Epidermal melanocyte (primary cell): Measurements from ENCODE around the gene RPL26.
A peak's percentile ranks its signal among the peaks of the same experiment; 100 is the strongest.
"Not testable (repeated sequence)": the region's sequence is repeated elsewhere in the genome, so short reads cannot be mapped to it uniquely, and the experiment has no call there.

Source experiments
- DNase-seq: peaks from one replicate; pipeline ENCODE4 v3.0.0; 2011; ENCODE audit warnings: low spot score; ENCODE audit not compliant: insufficient read length

The RPL26 gene

GRCh38 chr17:8394497-8394896, 11.5 kb upstream of the RPL26 start:
- DNase-seq, result not testable (repeated sequence)

DNA sequence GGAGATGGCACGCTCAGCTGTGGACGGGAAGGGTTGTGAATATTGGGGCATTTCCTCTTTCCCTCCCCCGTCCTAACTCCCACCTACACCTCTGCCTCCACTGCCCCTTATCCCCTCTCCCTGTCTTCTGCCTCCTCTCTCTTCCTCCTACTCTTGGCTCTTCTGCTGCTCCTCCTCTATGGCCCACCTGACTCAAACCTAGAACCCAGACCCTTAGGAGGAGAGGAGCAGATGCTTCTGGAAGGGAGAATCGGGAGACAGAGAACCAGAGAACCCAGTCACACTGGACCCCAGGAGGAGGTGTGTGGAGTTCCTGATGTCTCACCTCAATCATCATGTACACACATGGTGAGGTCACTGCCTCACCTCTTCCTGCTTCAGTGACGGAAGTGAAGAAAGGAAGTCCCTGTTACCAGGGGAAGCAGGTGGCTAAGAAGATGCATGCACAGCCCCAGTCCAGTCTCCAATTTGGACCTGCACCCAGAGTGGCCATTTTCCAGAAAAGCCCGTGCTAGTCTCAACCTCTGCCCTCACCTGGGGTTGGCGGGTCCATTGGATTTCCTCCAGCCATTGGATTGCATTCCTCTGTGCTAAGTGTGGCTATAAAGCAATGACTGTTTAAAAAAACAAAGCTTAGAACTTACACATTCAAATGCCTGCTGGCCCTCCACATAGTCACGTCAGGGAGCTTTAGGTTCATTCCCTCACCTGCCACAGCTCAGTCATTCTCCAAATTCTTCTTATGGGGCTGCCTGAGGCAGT, 10.7 kb upstream of the RPL26 start:
- DNase-seq, result no peak

- DNase-seq, result no peak
These were observed 9.9 kb upstream of the RPL26 start for GRCh38 chr17:8392674-8393469.

GRCh38 chr17:8392274-8392673, 9.3 kb upstream of the RPL26 start:
- no peak for DNase-seq

DNA sequence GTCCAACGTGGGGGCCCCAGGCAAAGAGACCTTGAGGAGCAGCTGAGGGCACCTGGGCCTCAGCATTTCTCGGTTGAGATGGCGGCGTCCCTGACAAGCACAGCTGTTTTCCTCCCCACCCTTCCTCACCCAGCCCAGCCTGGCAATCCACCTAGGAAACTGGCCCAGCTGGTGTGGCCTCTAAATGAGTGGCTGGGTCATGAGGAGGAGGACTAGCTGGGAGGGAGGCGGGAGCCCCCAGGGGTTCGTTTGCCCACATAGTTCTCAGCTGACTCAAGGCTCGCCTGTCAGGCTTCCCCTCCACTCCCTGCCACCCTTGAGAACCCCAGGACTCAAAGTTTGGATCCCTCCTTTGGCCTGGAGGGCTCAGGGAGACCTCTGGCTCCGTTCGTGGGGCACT, 8.7 kb upstream of the RPL26 start:
- DNase-seq, result no peak

GRCh38 chr17:8387914-8388651, 5.1 kb upstream of the RPL26 start:
- DNase-seq, result no peak

DNA sequence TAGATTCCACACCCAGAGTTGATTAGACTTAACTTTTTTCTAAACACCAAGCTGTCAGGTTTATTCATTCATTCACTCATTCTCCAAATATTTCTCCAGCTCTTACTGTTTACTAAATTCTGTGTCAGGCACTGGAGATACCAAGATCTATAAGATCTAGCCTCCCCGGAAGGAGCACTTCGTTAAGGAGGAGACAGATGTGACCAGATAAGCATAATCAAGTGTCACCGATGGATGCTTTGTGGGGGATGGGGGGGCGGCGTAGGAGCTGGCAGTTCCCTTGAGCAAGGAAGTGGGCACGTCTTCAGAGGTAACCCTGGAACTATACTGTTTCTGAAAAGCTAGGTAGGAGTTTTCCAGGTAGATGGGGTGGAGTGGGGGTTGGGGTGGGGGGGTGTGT, 3.8 kb upstream of the RPL26 start:
- no peak for DNase-seq

- peak; percentile 33 for DNase-seq
These were observed 1.9 kb upstream of the RPL26 start for GRCh38 chr17:8384801-8385378.

GRCh38 chr17:8382880-8383142, 182 bp downstream of the RPL26 start:
- no peak for DNase-seq

DNA sequence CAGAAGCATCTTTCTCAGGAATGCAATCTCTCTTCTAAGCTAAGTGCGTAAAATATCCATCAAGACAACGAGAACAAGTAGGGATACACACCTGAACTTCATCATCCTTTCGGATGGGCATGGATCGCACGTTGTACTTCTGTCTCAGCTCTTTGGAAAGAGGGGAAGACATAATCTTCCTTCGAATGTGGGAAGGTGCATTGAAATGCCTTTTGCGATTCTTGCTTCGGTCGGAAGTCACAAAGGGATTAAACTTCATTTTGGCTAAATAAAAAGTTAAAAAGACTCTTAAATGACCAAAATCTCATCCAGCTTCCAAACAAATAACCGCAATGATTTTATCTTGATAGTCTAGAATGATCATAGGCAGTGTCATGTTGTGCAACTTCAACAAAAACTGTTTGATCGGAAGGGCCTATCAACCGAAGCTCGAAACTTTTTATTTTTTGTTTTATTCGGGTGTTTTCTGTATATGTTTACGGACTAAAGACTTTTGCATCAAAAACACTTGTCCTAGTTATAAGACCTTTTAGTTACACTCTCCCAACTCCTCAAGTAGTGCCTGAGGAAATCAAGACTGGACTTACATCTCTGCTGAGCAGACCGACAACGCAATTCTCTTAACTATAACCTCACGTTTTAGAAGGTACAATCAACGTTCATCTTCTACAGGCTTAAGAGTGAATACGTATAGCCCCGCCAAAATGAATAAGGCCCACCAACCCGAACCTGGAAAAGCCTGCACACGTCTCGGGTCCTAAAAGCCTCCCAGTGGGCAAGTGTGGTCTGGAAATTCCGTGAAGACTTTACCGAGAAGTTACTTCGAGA, 727 bp downstream of the RPL26 start:
- no peak for DNase-seq

GRCh38 chr17:8380049-8380448, 2.9 kb downstream of the RPL26 start:
- DNase-seq, result no peak

DNA sequence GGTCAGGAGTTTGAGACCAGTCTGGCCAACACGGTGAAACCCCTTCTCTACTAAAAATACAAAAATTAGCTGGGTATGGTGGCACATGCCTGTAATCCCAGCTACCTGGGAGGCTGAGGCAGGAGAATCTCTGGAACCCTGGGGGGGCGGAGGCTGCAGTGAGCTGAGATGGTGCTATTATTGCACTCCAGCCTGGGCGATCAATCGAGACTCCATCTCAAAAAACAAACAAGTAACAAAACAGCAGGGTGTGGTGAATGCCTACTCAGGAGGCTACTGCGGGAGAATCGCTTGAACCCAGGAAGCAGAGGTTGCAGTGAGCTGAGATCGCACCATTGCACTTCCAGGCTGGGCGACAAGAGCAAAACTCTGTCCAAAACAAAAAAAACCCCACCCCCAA, 4.9 kb downstream of the RPL26 start:
- DNase-seq, result not testable (repeated sequence)

DNA sequence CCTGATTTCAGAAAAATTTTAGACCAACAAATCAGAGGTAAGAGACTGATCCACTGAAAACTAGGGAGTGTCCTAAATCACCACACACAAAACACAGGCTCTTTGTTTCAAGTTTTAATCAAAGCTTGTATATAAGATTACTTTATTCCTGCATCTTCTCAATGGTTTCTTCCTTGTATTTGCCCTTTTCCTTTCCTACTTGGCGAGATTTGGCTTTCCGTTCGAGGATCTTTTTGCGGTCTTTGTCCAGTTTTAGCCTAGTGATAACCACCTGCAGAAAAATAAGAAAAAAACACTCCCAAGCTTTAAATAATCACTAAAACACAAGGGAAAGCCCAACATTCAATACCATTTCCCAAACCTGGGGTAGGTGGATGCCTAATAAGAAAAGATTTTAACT, 5.6 kb downstream of the RPL26 start:
- DNase-seq, result no peak

DNA sequence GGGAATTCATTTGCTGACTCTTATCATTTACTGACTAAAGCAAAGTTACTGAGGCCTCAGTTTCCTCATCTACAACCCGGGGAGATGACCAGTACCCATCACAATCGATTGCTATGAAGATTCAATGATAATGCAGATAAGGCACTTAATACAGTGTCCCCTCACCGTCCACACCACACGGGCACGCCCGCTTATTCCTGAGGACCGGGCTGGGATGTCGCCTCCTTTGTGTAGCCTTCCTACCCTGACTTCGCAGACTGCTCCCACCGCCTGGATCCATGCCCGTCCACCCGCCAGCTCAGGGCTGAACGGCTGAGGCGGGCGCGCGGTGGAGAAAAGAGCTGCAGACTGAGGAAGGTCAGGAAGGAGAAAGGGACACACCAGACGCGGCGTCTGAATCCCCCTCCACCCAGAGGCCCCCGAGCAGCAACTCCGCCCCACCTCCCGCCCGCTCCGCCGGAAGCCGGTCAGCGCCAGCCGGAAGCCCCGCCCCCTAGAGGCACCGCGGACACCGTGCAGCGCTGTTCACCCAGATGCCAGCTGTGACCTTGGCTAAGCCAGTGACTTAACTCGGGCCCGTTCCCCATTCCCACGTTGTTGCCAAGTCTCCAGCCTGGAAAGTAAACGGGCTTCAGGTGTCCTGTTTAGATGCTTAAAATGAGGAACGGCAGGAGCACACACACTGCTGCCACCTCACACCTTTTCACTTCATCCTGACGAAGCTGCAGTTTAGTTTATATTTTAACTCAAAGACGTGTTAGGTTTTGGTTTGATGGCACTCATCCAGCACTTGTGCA, 6.5 kb downstream of the RPL26 start, which contains the start of gene KRABD2:
TSS of gene KRABD2 (minus strand) at position 434 of the 797 bp plus-strand sequence.
- DNase-seq, result peak; percentile 97

- no peak for DNase-seq
These were observed 7.2 kb downstream of the RPL26 start for GRCh38 chr17:8375738-8376259.

DNA sequence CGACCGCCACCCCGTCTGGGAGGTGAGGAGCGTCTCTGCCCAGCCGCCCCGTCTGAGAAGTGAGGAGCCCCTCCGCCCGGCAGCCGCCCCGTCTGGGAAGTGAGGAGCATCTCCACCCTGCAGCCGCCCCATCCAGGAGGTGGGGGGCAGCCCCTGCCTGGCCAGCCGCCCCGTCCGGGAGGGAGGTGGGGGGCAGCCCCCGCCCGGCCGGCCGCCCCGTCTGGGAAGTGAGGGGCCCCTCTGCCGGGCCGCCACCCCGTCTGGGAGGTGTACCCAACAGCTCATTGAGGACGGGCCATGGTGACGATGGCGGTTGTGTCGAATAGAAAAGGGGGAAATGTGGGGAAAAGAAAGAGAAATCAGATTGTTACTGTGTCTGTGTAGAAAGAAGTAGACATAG, 9.1 kb downstream of the RPL26 start:
- not testable (repeated sequence) for DNase-seq

DNA sequence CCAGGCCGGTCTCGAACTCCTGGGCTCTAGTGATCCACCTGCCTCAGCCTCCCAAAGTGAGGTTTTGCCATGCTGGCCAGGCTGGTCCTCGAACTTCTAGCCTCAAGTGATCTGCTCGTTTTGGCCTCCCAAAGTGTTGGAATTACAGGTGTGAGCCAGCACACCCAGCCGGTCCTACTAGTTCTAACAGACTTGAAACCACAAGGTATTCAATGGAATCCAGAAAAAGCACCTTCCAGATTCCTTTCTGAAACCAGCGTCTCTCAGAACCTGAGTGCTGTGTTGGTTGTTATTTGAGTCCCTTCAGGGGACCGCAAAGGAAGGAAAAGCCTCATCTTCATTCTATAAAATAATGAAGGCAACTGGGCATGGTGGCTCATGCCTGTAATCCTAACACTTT, 10.6 kb downstream of the RPL26 start:
- DNase-seq, result no peak

DNA sequence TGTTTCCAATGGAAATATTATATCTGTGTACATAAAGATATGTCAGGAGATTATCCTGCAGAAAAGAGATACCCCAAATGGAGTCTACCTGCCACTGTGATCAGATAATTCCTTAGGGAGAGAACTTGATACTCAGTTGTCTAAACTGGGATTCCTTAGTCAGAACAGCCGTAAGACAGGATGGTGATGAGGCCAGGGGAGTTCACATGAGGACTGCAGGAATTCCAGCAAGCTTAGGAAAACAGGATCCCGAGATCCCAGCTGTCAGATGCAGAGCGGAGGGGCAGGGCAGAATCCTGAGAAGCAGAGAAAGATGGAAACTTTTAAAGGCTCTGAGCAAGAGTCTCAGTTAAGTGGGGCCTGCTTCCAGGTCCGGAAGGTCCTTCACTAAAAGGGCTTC, 11.2 kb downstream of the RPL26 start:
- no peak for DNase-seq

DNA sequence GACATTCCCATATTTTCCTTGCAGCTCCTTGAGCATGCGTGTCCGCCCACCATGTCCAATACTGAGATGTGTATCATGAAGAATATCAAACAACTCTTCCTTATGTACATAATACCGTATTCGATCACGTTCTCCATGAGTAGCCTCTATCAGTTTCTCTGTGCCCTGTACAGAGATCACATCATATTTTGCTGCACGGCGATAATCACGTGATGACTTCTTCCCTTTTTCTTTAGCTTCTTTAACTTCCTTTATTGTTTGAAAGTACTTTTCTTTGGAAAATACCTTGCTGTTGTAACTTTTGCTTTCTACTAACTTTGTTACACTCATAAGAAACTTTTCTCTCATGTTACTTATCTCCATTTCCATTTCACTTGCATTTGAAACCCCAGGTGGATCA, 13.0 kb downstream of the RPL26 start:
- DNase-seq, result no peak

GRCh38 chr17:8368193-8368592, 14.8 kb downstream of the RPL26 start:
- DNase-seq, result no peak
